C4-2B (cell line): Measurements from ENCODE around the gene C3orf62.

Experiments
- H3K27ac ChIP-seq: fragments of 450-650 bp; 2 replicates; pipeline ENCODE4 v1.5.1; 2017
- CTCF ChIP-seq: fragments of 450-650 bp; conservative IDR thresholded peaks from 2 replicates; pipeline ENCODE4 v1.5.1; 2017; ENCODE audit warnings: mild to moderate bottlenecking
- ZFX ChIP-seq: fragments of 450-650 bp; IDR thresholded peaks from 2 replicates; pipeline ENCODE4 v1.6.1; 2017

Gene C3orf62

GRCh38 chr3:49305608-49306007 lies 28.6 kb upstream of the C3orf62 start:
- no peak for TF ChIP-seq CTCF
- no peak for TF ChIP-seq ZFX
- H3K27ac ChIP-seq, result no peak overlapping the region

GRCh38 chr3:49302613-49303012 lies 25.6 kb upstream of the C3orf62 start:
- H3K27ac ChIP-seq, result no peak overlapping the region

GRCh38 chr3:49300595-49300994 lies 23.6 kb upstream of the C3orf62 start:
- no peak for TF ChIP-seq CTCF
- H3K27ac ChIP-seq, result no peak overlapping the region

More at GRCh38 chr3:49302613-49303012, 25.6 kb upstream of the C3orf62 start:
- no peak for TF ChIP-seq ZFX
- no peak for TF ChIP-seq CTCF

- TF ChIP-seq ZFX (no peak), CTCF (no peak)
- no peak overlapping the region for H3K27ac ChIP-seq
These were observed 21.5 kb upstream of the C3orf62 start for GRCh38 chr3:49298511-49298910.

GRCh38 chr3:49296781-49297411 lies 19.9 kb upstream of the C3orf62 start:
- TF ChIP-seq CTCF (no peak), ZFX (no peak)
- no peak overlapping the region for H3K27ac ChIP-seq

GRCh38 chr3:49295489-49296058 lies 18.5 kb upstream of the C3orf62 start:
- TF ChIP-seq CTCF (peak; percentile 68), ZFX (no peak)
- H3K27ac ChIP-seq, result no peak overlapping the region

- TF ChIP-seq ZFX, result no peak
- H3K27ac ChIP-seq, result no peak overlapping the region
These were observed 17.3 kb upstream of the C3orf62 start for GRCh38 chr3:49294343-49294742.

- TF ChIP-seq ZFX, result no peak
- TF ChIP-seq CTCF, result no peak
- no peak overlapping the region for H3K27ac ChIP-seq
These were observed 7.0 kb upstream of the C3orf62 start for GRCh38 chr3:49283997-49284396.
